Measurements from ENCODE around the gene PCYOX1L. TPM values are rescaled to one million over a fixed set of nuclear protein-coding genes. Genes with fewer than 3 reads are reported as not detected.

PCYOX1L gene
- total RNA-seq, 1 donor, result 11.7 TPM

- H3K4me3 ChIP-seq (ENCODE audit: low read depth, low read length), result no peak overlapping the region
- peak; percentile 72 for DNase-seq (ENCODE audit: low read depth)
- TF ChIP-seq CTCF (IDR thresholded peaks at IDR 0.05; ENCODE audit: insufficient read depth, low read depth, low read length), result no peak
Observed at GRCh38 chr5:149323210-149323609, 34.6 kb upstream of the PCYOX1L start.

- peak; percentile 44 for DNase-seq (ENCODE audit: low read depth)
- no peak for TF ChIP-seq CTCF (IDR thresholded peaks at IDR 0.05; ENCODE audit: insufficient read depth, low read depth, low read length)
- no peak overlapping the region for H3K4me3 ChIP-seq (ENCODE audit: low read depth, low read length)
Observed at GRCh38 chr5:149323621-149324205, 34.1 kb upstream of the PCYOX1L start.

GRCh38 chr5:149324641-149325040 is 33.2 kb upstream of the PCYOX1L start:
- DNase-seq (ENCODE audit: low read depth), result no peak
- H3K4me3 ChIP-seq (ENCODE audit: low read depth, low read length), result no peak overlapping the region
- TF ChIP-seq CTCF (IDR thresholded peaks at IDR 0.05; ENCODE audit: insufficient read depth, low read depth, low read length), result no peak

- DNase-seq (ENCODE audit: low read depth), result no peak
- H3K4me3 ChIP-seq (ENCODE audit: low read depth, low read length), result no peak overlapping the region
- TF ChIP-seq CTCF (IDR thresholded peaks at IDR 0.05; ENCODE audit: insufficient read depth, low read depth, low read length), result no peak
Observed at GRCh38 chr5:149325166-149325735, 32.6 kb upstream of the PCYOX1L start.

GRCh38 chr5:149325894-149326293 is 32.0 kb upstream of the PCYOX1L start:
- no peak for DNase-seq (ENCODE audit: low read depth)
- no peak for TF ChIP-seq CTCF (IDR thresholded peaks at IDR 0.05; ENCODE audit: insufficient read depth, low read depth, low read length)
- no peak overlapping the region for H3K4me3 ChIP-seq (ENCODE audit: low read depth, low read length)

GRCh38 chr5:149326611-149327010 is 31.2 kb upstream of the PCYOX1L start:
- H3K4me3 ChIP-seq (ENCODE audit: low read depth, low read length), result no peak overlapping the region
- TF ChIP-seq CTCF (IDR thresholded peaks at IDR 0.05; ENCODE audit: insufficient read depth, low read depth, low read length), result no peak
- no peak for DNase-seq (ENCODE audit: low read depth)

- no peak for TF ChIP-seq CTCF (IDR thresholded peaks at IDR 0.05; ENCODE audit: insufficient read depth, low read depth, low read length)
- no peak overlapping the region for H3K4me3 ChIP-seq (ENCODE audit: low read depth, low read length)
- no peak for DNase-seq (ENCODE audit: low read depth)
Observed at GRCh38 chr5:149328177-149328576, 29.7 kb upstream of the PCYOX1L start.

Data from fibroblast of villous mesenchyme (primary cell).